HG03521 (cell line): ENCODE measurements around the gene NAA50.

ENCODE experiments used
- ATAC-seq: cut with Tn5 transposase; IDR thresholded peaks from one replicate; pipeline ENCODE4 v1.9.1; 2021; ENCODE audit warnings: mild to moderate bottlenecking, moderate library complexity; ENCODE audit not compliant: unreplicated experiment

NAA50 gene

DNA sequence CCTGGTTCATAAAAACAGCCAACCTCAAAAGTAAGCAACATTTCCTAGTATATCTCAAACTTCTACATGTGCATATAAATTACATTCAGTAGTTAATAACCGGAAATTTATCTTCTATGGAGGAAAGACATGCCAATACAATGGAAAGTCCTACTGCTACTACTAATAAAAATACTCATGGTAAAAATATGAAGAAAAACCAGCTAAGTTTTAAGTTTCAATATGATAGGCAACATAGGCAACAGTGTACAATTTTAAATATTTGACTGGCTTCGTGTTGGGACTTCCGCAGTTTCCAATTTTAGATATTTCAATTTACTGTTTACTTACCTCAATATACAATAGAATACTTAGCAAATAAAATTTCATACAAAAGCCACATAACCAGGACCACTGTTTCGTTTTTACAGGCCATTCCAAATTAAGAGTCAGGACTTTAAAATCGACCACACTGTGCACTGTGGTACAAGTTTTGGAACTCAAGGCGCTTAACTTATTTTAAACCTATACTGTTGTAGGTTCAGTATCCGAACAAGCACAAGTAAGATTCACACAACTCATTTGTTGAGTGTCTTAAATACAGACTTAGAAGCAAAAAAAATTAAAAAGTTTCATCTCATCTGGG lies 2.9 kb downstream of the NAA50 start:
- no peak for ATAC-seq

DNA sequence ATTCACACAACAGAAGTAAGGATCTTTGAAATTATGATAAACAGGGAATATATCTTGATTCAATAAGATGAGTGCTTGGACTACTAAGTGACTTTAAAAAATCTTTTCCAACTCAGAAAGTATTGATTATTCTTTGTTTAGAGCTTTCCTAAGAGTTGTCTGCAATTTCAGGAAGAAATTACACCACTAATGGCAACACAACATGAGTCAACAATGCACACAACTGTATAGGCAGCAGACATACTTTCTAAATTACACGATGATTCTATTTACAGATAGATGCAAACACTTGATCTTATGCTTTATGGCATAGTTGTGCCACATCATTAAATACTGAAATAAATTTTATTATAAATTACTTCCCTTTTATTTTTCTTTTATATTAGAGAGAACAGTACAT lies 4.4 kb downstream of the NAA50 start:
- no peak for ATAC-seq

DNA sequence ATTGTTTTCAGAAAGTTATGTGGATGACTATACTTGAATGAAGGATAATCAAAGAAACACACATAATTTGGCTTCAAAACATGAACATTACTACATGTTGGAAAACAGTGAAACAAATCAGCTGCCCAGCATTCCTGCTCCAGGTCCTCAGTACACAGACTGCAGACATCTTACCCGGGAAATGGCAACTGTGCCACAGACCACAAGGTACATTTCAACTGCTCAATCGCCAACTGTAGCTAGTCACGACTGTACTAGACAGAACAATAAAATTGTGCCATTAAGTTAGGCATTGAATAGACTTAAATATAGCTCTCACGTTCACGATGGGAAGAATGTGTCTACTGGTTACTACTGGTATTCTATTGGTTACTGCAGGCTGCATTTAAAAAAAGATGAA lies 5.0 kb downstream of the NAA50 start:
- no peak for ATAC-seq

DNA sequence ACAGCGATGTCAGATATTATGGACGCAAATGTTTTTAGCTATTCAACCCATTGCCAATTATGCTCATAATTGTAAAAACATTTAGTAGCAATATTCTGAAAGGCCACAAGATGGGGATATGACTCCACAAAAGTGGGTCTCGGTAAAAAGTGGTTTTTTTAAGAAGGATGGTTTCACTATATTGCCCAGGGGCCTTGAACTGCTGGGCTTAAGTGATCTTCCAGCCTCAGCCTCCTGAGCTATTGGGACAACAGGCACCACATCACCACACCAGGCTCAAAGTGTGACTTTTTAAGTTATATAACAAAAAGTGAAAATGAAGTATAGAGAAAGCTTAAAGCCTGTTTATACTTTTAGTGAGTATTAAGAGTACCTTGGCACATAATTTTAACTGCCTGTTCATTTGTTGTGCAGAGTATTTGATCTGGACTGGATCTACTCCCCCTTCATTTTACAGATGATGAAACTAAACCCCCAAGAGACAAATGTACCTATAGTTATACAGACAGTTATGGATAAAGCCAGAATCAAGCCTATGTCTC lies 9.4 kb downstream of the NAA50 start:
- ATAC-seq: peak; percentile 72

DNA sequence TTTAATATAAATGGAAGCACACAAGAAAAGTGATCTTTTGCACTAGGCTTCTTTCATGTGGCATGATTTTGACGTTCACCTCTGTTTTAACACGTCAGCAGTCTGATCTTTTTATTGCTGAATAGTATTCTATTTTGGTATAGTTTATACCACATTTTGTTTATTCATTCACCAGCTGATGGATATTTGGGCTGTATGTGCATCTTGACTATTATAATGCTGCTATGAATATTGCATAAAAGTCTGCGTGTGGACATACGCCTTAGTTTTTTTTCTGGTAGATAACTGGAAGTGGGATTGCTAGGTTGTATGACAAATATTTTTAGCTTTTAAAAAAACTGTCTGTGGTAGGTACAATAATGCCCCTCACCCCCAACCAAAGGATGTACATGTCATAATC lies 14.4 kb downstream of the NAA50 start:
- no peak for ATAC-seq

DNA sequence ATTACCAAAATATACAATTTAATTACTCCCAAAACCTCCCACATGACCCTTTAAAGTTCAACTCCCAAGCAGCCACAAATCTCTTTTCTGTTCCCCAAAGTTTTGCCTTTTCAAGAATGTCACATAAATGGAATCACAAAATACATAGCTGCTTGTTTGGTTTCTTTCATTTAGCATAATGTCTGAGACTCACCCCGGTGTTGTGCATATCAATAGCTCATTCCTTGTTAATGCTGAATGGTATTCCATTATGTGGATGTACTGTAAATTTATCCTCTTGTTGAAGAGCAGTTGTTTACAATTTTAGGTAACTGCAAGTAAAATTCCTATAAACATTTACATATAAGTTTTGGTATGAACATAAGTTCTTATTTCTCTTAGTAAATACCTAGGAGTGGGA lies 15.5 kb downstream of the NAA50 start:
- no peak for ATAC-seq

DNA sequence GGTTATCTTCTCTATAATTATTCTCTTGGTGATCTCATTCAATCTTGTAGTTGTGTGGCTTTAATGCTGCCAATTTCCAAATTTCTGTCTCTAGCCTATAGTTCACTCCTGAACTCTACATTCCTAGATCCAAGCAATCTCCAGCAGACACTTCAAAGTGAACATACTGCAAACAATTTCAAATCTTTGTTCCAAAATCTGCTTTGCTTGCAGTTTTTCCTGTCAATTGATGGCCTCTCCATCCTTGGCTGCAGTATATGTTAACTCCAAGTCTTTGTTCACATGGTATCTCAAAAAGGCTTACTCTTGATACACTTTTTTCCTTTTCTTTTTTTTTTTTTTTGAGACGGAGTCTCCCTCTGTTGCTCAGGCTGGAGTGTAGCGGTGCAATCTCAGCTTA lies 17.4 kb downstream of the NAA50 start:
- no peak for ATAC-seq

DNA sequence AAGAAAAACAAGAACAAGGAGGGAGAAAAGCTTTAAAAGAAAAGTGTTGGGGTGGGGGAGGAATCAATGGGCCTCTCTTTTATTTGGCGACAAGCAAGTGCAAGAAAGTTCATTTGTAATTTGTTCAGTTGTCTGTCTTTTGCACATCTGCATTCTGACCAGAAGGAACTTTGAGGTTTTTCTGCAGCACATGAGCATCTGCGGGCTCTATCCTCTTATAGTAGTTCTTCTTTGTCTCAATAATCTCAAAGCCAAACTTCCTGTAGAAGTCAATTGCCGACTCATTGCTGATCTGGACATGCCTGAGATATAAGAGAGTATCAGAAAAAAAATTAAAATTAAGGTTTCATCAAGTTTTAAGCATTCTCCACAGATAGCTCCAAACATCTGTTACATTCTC lies 24.4 kb downstream of the NAA50 start:
- no peak for ATAC-seq

DNA sequence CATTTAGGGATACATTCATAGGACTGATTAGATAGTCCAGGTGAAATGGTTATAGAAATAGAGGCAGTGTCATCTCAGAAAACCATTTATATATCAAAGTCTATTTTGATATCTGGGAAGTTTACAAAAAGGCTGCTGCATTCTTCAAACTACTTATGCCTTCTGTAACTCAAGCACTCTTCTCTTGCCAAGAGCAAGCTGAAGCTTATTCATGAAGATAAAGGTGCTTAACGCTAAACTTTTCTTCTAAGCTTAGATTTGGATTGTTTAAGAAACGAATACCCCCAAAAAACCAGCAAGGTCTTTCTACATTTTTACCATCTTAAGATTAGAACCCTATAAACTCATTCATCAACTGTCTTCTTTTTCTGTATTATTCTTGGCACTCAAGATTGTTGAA lies 26.3 kb downstream of the NAA50 start:
- no peak for ATAC-seq

DNA sequence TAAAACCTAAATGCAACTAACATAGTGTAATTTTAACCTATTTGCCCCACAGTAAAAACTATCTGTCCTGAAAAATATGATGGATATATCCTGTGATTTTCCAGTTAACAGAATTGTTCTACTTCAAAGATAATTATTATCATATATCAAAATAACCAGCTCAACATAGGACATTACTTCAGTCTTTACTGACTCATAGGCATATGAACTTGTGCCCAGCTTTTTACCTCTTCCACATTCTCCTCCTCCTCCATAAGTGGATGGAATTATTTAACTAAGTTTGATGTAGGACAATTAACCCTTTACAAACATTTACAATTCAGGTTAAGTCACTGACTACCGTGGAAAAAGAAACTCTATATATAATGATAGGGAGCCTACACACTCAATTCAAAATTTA lies 26.8 kb downstream of the NAA50 start:
- ATAC-seq: no peak

DNA sequence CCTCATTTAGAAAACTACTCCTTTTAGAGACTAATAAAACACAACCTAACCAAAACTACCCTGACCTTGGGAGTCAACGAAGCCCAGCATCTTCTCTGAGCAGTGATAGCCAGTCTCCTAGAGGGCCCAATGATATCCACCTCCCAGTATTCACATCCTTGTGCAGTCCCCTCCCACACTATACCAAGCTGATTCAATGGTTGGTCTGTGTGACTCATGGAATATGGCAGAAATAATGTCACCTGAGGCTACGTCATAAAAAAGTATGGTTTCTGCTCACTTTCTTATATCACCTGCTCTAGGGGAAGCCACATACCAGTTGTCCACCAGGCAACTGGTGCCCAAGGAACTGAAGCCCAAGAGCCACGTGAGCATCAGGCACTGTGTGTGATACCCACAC lies 28.2 kb downstream of the NAA50 start:
- ATAC-seq: no peak

DNA sequence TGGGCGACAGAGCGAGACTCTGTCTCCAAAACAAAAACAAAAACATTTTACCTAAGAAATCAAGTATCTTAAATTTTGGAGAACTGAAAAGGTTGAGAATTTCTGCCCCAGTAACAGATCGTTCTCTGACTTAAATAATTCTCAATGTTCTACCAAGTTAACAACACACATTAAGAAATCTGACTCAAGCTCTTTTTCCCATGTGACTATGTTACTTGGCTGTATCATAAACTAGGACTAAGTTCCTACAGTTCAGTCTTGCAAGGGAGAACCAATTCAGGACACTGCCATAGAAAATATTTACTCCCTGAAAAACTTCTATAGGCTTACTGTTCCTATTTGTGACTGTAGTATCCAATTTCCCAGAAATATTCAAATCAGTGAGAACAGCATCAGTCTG lies 28.7 kb downstream of the NAA50 start:
- ATAC-seq: no peak

DNA sequence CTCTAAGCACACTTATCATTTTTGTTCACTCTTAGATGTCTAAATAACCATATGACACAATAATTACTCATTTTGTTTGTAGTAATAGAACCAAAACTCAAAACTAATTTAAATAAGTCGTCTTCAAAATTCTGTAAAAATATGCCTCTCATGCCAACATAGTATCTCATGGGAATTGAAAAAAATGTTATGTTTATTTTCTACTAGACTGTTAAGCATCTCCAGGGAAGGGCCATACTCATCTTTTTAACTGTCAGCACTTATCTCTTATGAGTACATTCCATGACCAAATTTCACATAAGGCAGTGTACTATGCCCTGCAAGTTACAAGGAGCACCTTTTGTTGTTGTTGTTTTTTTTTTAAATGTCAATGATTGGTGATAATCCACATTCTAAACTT lies 31.3 kb downstream of the NAA50 start:
- ATAC-seq: no peak

DNA sequence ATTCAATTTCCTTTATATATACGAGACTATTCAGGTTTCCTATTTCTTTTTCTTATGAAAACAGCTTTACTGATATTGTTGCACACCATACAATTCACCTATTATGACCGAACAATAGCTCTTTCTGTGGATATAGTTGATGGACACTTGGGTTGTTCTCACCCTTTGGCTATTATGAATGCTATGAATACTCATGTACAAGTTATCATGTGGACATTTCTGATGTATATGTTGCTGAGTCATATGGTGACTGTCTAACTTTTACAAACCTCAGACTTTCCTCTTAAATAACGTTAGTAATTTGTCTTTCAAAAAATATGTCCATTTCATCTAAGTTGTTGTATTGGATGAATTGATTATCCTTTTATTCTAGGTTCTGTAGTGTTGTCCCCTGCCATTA lies 33.9 kb downstream of the NAA50 start:
- ATAC-seq: no peak

DNA sequence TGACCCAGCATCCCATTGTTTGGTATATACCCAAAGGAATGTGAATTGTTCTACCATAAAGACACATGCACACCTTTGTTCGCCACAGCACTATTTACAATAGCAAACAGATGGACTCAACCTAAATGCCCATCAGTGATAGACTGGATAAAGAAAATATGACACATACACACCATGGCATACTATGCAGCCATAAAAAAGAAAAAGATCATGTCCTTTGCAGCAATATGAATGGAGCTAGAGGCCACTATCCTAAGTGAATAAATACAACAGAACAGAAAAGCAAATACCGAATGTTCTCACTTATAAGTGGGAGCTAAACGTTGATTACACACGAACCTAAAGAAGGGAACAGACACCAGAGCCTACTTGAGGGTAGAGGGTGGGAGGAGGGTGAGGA lies 38.2 kb downstream of the NAA50 start:
- ATAC-seq: no peak

DNA sequence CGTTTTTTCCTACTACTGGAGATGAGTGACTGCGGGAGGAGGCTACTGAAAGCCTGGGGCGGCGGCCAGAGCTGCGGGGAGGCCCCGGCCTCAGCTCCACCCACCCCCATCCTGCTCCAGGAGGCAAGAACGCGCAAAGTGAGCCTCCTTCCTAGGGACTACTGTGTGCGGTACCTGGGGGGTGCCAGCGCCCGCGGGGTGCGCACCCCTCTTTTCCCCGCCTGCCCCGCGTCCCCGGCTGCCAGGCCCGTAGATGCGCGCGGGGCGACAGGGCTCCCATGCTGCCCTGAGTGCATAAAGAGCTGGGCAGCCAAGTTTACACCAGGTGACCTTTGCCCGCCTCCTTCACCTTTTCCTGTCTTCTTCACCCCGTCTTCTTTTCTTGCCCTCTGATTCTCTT lies 47.1 kb downstream of the NAA50 start:
- no peak for ATAC-seq

DNA sequence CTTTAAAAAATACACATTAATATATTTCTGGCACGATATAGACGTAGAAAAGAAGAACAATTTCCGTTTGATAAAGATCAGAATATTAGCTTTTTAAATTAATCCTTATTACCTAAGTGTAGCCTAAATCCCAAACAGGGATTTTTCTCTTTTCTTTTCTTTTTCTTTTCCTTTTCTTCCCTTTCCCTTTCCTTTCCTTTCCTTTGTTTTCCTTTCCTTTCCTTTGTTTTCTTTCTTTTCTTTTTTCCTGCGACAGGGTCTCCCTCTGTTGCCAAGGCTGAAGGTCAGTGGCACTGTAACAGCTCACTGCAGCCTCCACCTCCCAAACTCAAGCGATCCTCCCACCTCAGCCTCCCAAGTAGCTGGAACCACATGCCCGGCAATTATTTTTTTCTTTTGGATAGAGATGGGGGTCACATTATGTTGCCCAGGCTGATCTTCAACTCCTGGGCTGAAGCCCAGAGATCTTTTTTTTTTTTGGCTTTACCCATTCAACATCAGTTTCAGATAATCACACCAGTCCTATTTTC lies 47.8 kb downstream of the NAA50 start:
- no peak for ATAC-seq

DNA sequence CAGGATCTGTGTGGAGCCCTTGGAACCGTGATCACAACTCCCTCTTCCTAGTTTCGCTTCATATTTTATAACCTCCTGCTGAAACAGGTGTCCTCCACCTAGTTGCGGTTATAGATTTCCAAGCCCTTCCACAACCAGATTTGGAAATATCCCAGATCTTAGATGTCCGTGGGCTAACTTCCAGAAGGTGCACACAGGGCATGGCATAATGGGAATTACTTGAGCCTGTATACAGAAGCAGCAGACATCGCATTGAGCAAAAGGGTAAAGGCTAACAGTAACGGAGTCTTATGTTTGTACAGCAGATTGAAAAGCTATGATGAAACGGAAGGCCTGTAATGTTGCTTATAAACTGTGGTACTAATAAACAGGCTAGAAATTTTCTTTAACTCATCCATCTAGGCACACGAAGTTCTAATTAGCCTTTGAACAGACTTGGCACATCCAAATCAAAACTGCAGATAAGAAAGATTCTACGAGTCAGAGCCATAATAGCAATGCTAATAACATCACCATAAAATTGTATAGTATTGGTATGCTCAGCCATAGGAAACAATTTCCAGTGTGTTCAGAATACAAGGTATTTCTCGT lies 48.5 kb downstream of the NAA50 start:
- ATAC-seq: no peak

DNA sequence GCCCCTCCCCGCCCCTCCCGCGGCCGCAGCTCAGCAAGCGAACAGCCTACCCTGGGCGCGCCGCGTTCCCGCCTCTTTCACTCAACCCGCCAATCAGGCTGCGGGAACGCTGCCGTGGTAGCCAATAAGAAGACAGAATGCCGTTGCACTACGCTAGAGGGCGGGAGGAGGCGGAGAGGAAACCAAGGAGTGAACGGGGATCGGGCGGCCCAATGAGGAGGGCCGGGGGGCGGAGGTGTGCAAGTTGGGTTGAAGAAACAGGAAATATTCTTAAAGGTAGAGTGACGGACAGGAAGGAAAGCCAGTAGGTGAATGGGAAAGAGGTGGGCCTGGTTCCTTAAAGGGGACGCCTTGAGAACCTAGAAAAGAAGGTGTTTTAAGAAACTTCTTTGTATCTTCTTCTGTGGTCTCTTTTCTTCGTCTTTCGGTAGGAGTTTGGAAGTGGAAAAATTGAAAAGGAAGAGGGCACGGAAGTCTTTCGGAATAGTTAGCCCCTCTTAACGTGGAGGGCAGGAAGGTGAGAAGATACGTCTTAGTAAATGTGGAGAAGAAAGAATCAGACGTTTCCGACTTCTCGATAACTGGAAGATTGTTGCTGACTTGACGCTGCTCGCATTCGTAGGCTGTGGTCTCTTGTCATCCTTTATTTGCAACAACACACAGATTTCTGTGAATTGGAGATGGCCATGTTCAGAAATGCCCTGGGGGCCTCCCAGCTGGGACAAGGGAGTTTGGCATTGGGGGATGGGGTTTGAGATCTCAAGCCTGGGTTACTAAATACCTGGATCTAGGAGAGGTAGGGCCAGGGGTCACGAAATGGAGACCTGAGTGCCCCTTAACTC lies 49.2 kb downstream of the NAA50 start:
- ATAC-seq: peak; percentile 94

DNA sequence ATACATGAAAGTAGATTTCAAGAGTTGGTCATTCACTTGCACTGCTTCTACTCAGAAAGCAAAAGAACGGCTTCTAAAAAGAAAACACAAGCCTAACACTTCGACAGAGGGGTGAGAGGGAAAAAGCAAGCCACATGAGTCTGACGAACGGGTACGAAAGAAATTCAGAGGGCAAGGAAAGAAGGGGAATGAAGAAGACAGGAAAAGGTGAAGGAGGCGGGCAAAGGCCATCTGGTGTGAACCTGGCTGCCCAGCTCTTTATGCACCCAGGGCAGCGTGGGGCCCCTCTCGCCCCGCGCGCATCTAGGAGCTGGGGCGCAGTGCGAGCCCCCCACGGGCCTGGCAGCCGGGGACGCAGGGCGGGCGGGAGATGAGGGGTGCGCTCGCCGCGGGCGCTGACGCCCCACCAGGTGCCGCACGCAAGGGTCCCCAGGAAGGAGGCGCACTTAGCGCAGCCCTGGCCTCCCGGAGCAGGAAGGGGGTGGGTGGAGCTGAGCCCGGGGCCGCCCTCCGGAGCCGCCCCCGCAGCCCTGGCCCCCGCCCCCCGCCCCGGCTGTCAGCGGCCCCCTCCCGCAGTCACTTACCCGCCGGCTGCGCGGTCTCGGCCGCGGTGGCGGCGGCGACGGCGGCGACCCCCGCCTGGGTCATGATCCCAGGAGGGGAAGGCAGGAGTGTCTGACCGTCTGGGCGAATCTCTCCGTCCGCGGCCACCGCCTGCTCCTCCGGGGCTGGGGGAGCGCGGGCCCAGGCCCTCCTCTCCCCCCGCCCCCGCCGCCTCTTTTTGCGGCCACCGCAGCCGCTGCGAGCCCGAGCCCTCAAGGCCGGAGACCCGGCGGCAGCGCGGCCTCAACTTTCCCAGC lies 50.0 kb downstream of the NAA50 start, which contains the start of gene USF3:
TSS of gene USF3 (minus strand) at position 857 of the 860 bp plus-strand sequence. CDS start 21,764 bp downstream, outside the sequence.
- peak; percentile 61 for ATAC-seq

DNA sequence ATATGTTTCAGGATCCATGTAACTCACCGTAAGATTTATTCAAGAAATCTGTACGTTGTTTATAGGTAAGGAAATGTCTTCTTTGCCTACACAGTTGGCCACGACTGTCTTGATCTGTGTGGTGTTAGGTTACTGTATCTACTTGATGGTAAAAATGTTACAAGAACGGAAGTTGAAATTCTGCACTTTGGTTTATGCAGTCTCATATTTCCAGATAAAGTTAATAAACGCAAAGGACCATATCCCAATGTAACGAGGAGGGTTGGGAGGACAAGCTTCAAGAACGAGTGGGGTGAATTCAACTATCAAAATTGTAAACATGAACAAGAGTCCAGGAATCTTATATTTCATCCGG lies 50.6 kb downstream of the NAA50 start:
- no peak for ATAC-seq
